ENCODE results near the gene SPATA1. TPM values are rescaled to one million over a fixed set of nuclear protein-coding genes. Genes with fewer than 3 reads are reported as not detected.

SPATA1 gene
- total RNA-seq, 4 donors from 2014 or later = 0.13 TPM; not detected in 3

- WGBS, 2 donors = 92 to 94% methylated on average over 4 of the region's 4 CpGs
- DNase-seq (ENCODE audit: low spot score in 2 of 2) = no peak
- intact Hi-C loops (cut with DNase I; ENCODE audit: low total_unique reads) = no loop called here
- H3K4me3 ChIP-seq (ENCODE audit: low read depth, poor library complexity, severe bottlenecking) = no peak overlapping the region
- TF ChIP-seq CTCF (IDR thresholded peaks at IDR 0.05) = no peak
- no peak for TF ChIP-seq POLR2A (IDR thresholded peaks at IDR 0.05)
Measured at GRCh38 chr1:84541679-84542078, 35.5 kb downstream of the SPATA1 start.

GRCh38 chr1:84550826-84551225 lies 44.6 kb downstream of the SPATA1 start:
- TF ChIP-seq POLR2A (IDR thresholded peaks at IDR 0.05) = no peak
- TF ChIP-seq CTCF (IDR thresholded peaks at IDR 0.05) = no peak
- no peak for DNase-seq (ENCODE audit: low spot score in 2 of 2)
- 64 to 65% methylated on average over 2 of the region's 2 CpGs for WGBS, 2 donors
- H3K4me3 ChIP-seq (ENCODE audit: low read depth, poor library complexity, severe bottlenecking) = no peak overlapping the region
- intact Hi-C loops (cut with DNase I; ENCODE audit: low total_unique reads) = no loop called here

DNA sequence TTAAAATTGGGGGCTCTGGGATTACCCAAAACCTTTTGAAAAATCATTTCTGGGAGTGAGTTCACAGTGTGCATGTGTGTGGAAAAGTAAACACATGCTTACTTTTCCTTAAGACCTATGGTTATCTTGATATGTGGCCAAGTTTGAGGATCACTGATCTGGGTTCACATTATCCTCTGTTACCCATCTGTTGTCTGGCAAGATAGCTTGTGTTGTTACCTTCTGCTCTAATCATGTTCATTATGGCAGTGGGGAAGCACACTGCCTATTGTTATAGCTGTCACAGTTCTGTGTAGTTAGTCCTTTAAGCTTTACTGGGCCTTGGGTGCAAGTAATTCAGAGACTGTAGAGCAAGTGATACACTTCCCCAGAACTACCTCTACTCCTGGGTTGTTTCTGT lies 63.0 kb downstream of the SPATA1 start:
- intact Hi-C loops (cut with DNase I; ENCODE audit: low total_unique reads) = no loop called here
- no peak overlapping the region for H3K4me3 ChIP-seq (ENCODE audit: low read depth, poor library complexity, severe bottlenecking)
- TF ChIP-seq POLR2A (IDR thresholded peaks at IDR 0.05) (no peak), CTCF (IDR thresholded peaks at IDR 0.05) (no peak)
- DNase-seq (ENCODE audit: low spot score in 2 of 2) = no peak

DNA sequence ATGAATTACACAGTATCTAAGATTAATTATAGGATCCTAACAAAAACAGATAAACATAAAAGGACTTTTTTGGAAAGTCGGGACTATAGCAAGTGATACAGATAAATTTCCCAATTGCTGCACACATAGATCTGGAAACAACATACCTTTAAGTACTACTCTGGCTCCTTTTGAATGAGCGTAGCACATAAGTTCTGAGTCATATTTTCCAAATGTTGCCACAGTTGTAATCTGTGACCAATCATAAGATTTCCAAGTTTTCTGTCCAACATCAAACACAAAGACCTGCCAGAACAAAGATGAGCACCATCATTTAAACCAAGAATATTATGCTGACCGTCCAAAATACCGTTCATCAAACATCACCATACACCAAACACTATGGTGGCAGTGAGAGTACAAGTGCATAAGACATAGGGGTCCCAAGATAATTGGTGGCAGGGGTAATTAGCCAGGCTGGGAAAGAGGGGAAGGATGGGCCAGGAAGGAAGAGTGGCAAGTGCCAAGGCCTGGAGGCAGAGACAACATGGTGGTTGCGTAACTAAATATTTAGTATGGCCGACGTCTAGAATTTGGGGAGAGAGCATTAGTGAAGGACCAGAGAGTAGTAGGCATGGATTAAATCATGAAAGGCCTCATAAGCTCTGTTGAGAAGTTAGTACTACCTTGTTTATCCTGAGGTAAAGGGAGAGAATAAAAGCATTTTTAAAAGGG lies 64.4 kb downstream of the SPATA1 start:
- WGBS, 2 donors = 78 to 87% methylated on average over 7 of the region's 7 CpGs
- TF ChIP-seq CTCF (IDR thresholded peaks at IDR 0.05) (no peak), POLR2A (IDR thresholded peaks at IDR 0.05) (no peak)
- DNase-seq (ENCODE audit: low spot score in 2 of 2) = no peak
- H3K4me3 ChIP-seq (ENCODE audit: low read depth, poor library complexity, severe bottlenecking) = no peak overlapping the region
- intact Hi-C loops (cut with DNase I; ENCODE audit: low total_unique reads) = loop anchor here (5.0 kb wide), 1 partner anchor 782 kb away; no protein-coding TSS in a partner anchor

DNA sequence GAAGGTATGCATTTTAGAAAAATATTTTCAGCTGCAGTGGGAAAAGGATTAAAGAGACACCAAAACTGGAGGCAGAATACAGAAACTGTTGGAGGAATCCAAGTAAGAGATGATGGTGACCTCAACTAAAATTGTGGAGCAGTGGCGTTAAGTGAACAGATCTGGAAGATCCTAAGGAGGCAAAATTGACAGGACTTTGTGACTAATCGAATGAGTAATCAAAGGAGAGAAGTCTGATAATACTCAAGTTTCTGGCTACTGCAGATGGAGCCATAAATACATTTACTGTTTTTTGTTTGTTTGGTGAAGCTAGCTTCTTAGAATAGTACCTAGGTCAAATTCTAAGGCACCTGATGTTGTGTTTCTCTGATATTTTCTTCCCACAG lies 65.0 kb downstream of the SPATA1 start:
- intact Hi-C loops (cut with DNase I; ENCODE audit: low total_unique reads) = loop anchor here (5.0 kb wide), 1 partner anchor 781 kb away; no protein-coding TSS in a partner anchor
- no peak overlapping the region for H3K4me3 ChIP-seq (ENCODE audit: low read depth, poor library complexity, severe bottlenecking)
- no peak for TF ChIP-seq CTCF (IDR thresholded peaks at IDR 0.05)
- TF ChIP-seq POLR2A (IDR thresholded peaks at IDR 0.05) = no peak
- WGBS, 2 donors = 64 to 66% methylated on average over 2 of the region's 2 CpGs
- DNase-seq (ENCODE audit: low spot score in 2 of 2) = no peak

Data from lower leg skin (tissue), 4 donors.